ENCODE results near the gene ZNRD2.

DNA sequence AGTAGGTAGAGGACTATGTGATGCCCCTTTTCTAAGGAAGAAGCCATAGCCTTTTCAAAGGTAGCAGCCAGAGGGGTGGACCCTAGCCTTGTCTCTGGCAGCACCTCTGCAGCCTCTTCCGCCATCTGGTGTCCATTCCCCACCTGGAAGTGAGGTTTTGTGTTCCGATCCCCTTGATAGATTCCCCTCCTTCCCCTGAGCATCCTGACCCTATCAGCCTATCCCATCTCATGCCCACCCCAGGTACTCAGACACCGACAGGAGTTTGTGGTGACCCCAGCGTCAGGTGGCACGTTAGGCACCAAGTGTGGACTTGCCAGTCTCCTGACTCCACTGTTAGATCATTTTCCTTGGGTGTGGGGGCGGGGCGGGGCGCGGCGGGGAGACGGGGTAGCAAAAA, 1.7 kb downstream of the ZNRD2 start:
- TF ChIP-seq ZNF274 (IDR thresholded peaks at IDR 0.05; ENCODE audit: low read depth, low read length) (no peak), YY1 (IDR thresholded peaks at IDR 0.05; ENCODE audit: insufficient read depth, insufficient read length) (no peak), SUZ12 (IDR thresholded peaks at IDR 0.05; ENCODE audit: extremely low read depth, insufficient read depth, insufficient read length) (no peak)
